ENCODE data around the gene ADCY4. TPM values are rescaled to one million over a fixed set of nuclear protein-coding genes. Genes with fewer than 3 reads are reported as not detected.

ADCY4 gene
- total RNA-seq, 1 donor from 2014 or later = 2.3 TPM

- POLR2A ChIA-PET = interaction anchor here (0.9 to 4.2 kb wide), 4 partner anchors 49 to 72 kb away, joined by 3 to 257 read pairs (median 22); partner anchors contain the start of genes CBLN3 and KHNYN
- Mint-ChIP-seq H3K36me3 (ENCODE audit: low read depth) (no peaks in the 10 kb centered on the region), H3K9me3 (no peaks in the 10 kb centered on the region), H3K27me3 (peaks cover 8% of the 10 kb centered on the region), H3K4me3 (no peak overlapping the region), H3K27ac (no peak overlapping the region), H3K4me1 (peaks cover 33% of the 10 kb centered on the region)
- DNase-seq = no peak
- CTCF ChIA-PET = interaction anchor here (0.7 to 2.3 kb wide), 9 partner anchors 13 to 79 kb away, joined by 3 to 108 read pairs (median 16); partner anchors contain the start of genes ADCY4, CBLN3, KHNYN and RIPK3
- intact Hi-C loops (cut with micrococcal nuclease) = loop anchor here (1.0 to 5.0 kb wide), 8 partner anchors 25 to 314 kb away; partner anchors contain the start of genes RABGGTA and SDR39U1
- no peak for TF ChIP-seq CTCF (IDR thresholded peaks at IDR 0.05)
- no peak for ATAC-seq (ENCODE audit: low read depth)
Measured at GRCh38 chr14:24364841-24365240, 30.0 kb upstream of the ADCY4 start.

- H3K36me3 Mint-ChIP-seq (ENCODE audit: low read depth) = no peaks in the 10 kb centered on the region
- ChIA-PET POLR2A (interaction anchor here (3.7 kb wide), 1 partner anchor 67 kb away, joined by 19 read pairs; the partner anchor contains the start of genes CBLN3 and KHNYN), CTCF (interaction anchor here (1.0 to 3.0 kb wide), 3 partner anchors 30 to 73 kb away, joined by 4 to 16 read pairs (median 5); no protein-coding TSS in a partner anchor)
- ATAC-seq (ENCODE audit: low read depth) (no peak), DNase-seq (no peak)
- H3K4me1 Mint-ChIP-seq = peaks cover 29% of the 10 kb centered on the region
- H3K27ac Mint-ChIP-seq = no peak overlapping the region
- H3K9me3 Mint-ChIP-seq = no peaks in the 10 kb centered on the region
- peaks cover 6% of the 10 kb centered on the region for H3K27me3 Mint-ChIP-seq
- H3K4me3 Mint-ChIP-seq = no peak overlapping the region
- intact Hi-C loops (cut with micrococcal nuclease) = no loop called here
- TF ChIP-seq CTCF (IDR thresholded peaks at IDR 0.05) = no peak
Measured at GRCh38 chr14:24363401-24363800, 28.5 kb upstream of the ADCY4 start.

- Mint-ChIP-seq H3K36me3 (ENCODE audit: low read depth) (no peaks in the 10 kb centered on the region), H3K4me3 (no peak overlapping the region), H3K4me1 (peaks cover 19% of the 10 kb centered on the region), H3K27me3 (peaks cover 6% of the 10 kb centered on the region), H3K27ac (no peak overlapping the region), H3K9me3 (no peaks in the 10 kb centered on the region)
- ChIA-PET CTCF (interaction anchor here (1.1 to 3.0 kb wide), 5 partner anchors 29 to 120 kb away, joined by 3 to 16 read pairs (median 4); partner anchors contain the start of genes ADCY4 and TINF2), POLR2A (interaction anchor here (3.7 kb wide), 1 partner anchor 68 kb away, joined by 19 read pairs; the partner anchor contains the start of genes CBLN3 and KHNYN)
- ATAC-seq (ENCODE audit: low read depth) (no peak), DNase-seq (no peak)
- TF ChIP-seq CTCF (IDR thresholded peaks at IDR 0.05) = no peak
- intact Hi-C loops (cut with micrococcal nuclease) = no loop called here
Measured at GRCh38 chr14:24362241-24362960, 27.5 kb upstream of the ADCY4 start.

- no peak overlapping the region for H3K27ac Mint-ChIP-seq
- H3K4me1 Mint-ChIP-seq = peaks cover 11% of the 10 kb centered on the region
- H3K4me3 Mint-ChIP-seq = no peak overlapping the region
- H3K9me3 Mint-ChIP-seq = no peaks in the 10 kb centered on the region
- POLR2A ChIA-PET = interaction anchor here (3.7 kb wide), 1 partner anchor 69 kb away, joined by 19 read pairs; the partner anchor contains the start of genes CBLN3 and KHNYN
- TF ChIP-seq CTCF (IDR thresholded peaks at IDR 0.05) = no peak
- CTCF ChIA-PET = interaction anchor here (0.8 to 3.0 kb wide), 6 partner anchors 27 to 119 kb away, joined by 3 to 16 read pairs (median 4); partner anchors contain the start of genes ADCY4 and TINF2
- ATAC-seq (ENCODE audit: low read depth) (no peak), DNase-seq (no peak)
- intact Hi-C loops (cut with micrococcal nuclease) = no loop called here
- no peaks in the 10 kb centered on the region for H3K36me3 Mint-ChIP-seq (ENCODE audit: low read depth)
- H3K27me3 Mint-ChIP-seq = peaks cover 6% of the 10 kb centered on the region
Measured at GRCh38 chr14:24361326-24361725, 26.5 kb upstream of the ADCY4 start.

- ChIA-PET CTCF (interaction anchor here (0.7 to 1.0 kb wide), 2 partner anchors 32 to 71 kb away, joined by 3 read pairs; no protein-coding TSS in a partner anchor), POLR2A (interaction anchor here (0.7 kb wide), 2 partner anchors 46 to 164 kb away, joined by 3 read pairs; no protein-coding TSS in a partner anchor)
Measured at GRCh38 chr14:24360281-24360680, 25.4 kb upstream of the ADCY4 start.

More at GRCh38 chr14:24360281-24360680, 25.4 kb upstream of the ADCY4 start:
- intact Hi-C loops (cut with micrococcal nuclease) = no loop called here
- Mint-ChIP-seq H3K9me3 (no peaks in the 10 kb centered on the region), H3K27me3 (peaks cover 6% of the 10 kb centered on the region), H3K4me3 (no peak overlapping the region), H3K4me1 (peaks cover 3% of the 10 kb centered on the region), H3K36me3 (ENCODE audit: low read depth) (no peaks in the 10 kb centered on the region), H3K27ac (no peak overlapping the region)
- ATAC-seq (ENCODE audit: low read depth) = no peak
- no peak for TF ChIP-seq CTCF (IDR thresholded peaks at IDR 0.05)
- DNase-seq = no peak
